Activated naive CD4-positive, alpha-beta T cell treated with anti-CD3 and anti-CD28 coated beads for 36 hours (primary cell): ENCODE measurements around the gene CRB2. TPM values are rescaled to one million over a fixed set of nuclear protein-coding genes. Genes with fewer than 3 reads are reported as not detected.

ENCODE experiments used
- CTCF ChIA-PET: fragments of 350-600 bp; sonication (Branson Sonifier 250); formaldehyde crosslinking; loops from one replicate; lab custom pipeline; 2021; ENCODE audit warnings: antibody characterized with exemption; lab: Charles Lee
- DNase-seq: peaks from one replicate; pipeline ENCODE4 v3.0.0-alpha.2; 2020
- H3K27ac Mint-ChIP-seq: one replicate; pipeline ENCODE4 v1.8.0; 2021; ENCODE audit warnings: mild to moderate bottlenecking, mixed read lengths
- H3K27me3 Mint-ChIP-seq: one replicate; pipeline ENCODE4 v1.8.0; 2021; ENCODE audit warnings: low read depth, mixed read lengths
- H3K36me3 Mint-ChIP-seq: one replicate; pipeline ENCODE4 v1.8.0; 2021; ENCODE audit warnings: low read depth, mixed read lengths
- H3K4me1 Mint-ChIP-seq: one replicate; pipeline ENCODE4 v1.8.0; 2021; ENCODE audit warnings: low read depth, mixed read lengths
- H3K4me3 Mint-ChIP-seq: one replicate; pipeline ENCODE4 v1.8.0; 2021; ENCODE audit warnings: mild to moderate bottlenecking, moderate library complexity, mixed read lengths
- H3K9me3 Mint-ChIP-seq: one replicate; pipeline ENCODE4 v1.8.0; 2021; ENCODE audit warnings: mixed read lengths
- intact Hi-C: fragments of 100-400 bp; cut with micrococcal nuclease; formaldehyde crosslinking; loops from one replicate; pipeline ENCODE4 v1.15.1; 2023
- total RNA-seq, 2 experiments: library from RNA; stranded (reverse); gene quantifications; one replicate each; pipeline ENCODE4 v1.2.3, GENCODE V29; 2021

The CRB2 gene
- not detected for total RNA-seq

GRCh38 chr9:123355761-123356431 is at the start of gene CRB2:
Gene CRB2 (plus strand): TSS chr9:123356197. CDS start chr9:123356261, 64 bp downstream.
- peaks cover 6% of the 10 kb centered on the region for H3K4me1 Mint-ChIP-seq
- CTCF ChIA-PET = interaction anchor here (1.8 to 4.4 kb wide), 3 partner anchors 8 to 263 kb away, joined by 8 to 25 read pairs (median 10); no protein-coding TSS in a partner anchor
- intact Hi-C loops = no loop called here
- no peak within 1 kb of the TSS for H3K4me3 Mint-ChIP-seq
- peaks cover 10% of the 10 kb centered on the region for H3K27me3 Mint-ChIP-seq
- H3K27ac Mint-ChIP-seq = no peak within 1 kb of the TSS
- DNase-seq = no peak
- no peaks in the 10 kb centered on the region for H3K36me3 Mint-ChIP-seq
- no peaks in the 10 kb centered on the region for H3K9me3 Mint-ChIP-seq

- DNase-seq = no peak
- no peak overlapping the region for H3K4me3 Mint-ChIP-seq
- H3K36me3 Mint-ChIP-seq = no peaks in the 10 kb centered on the region
- H3K27ac Mint-ChIP-seq = no peak overlapping the region
- CTCF ChIA-PET = interaction anchor here (0.6 kb wide), 1 partner anchor 34 kb away, joined by 3 read pairs; no protein-coding TSS in a partner anchor
- intact Hi-C loops = no loop called here
- H3K4me1 Mint-ChIP-seq = peaks cover 13% of the 10 kb centered on the region
- no peaks in the 10 kb centered on the region for H3K9me3 Mint-ChIP-seq
- H3K27me3 Mint-ChIP-seq = no peaks in the 10 kb centered on the region
These were observed 46.4 kb upstream of the CRB2 start for GRCh38 chr9:123309611-123310010.

GRCh38 chr9:123310551-123311249 is 45.3 kb upstream of the CRB2 start:
- H3K36me3 Mint-ChIP-seq = no peaks in the 10 kb centered on the region
- no peaks in the 10 kb centered on the region for H3K27me3 Mint-ChIP-seq
- CTCF ChIA-PET = interaction anchor here (0.6 kb wide), 1 partner anchor 35 kb away, joined by 3 read pairs; no protein-coding TSS in a partner anchor
- no peak overlapping the region for H3K27ac Mint-ChIP-seq
- intact Hi-C loops = no loop called here
- DNase-seq = no peak
- H3K9me3 Mint-ChIP-seq = no peaks in the 10 kb centered on the region
- no peak overlapping the region for H3K4me3 Mint-ChIP-seq
- H3K4me1 Mint-ChIP-seq = peaks cover 4% of the 10 kb centered on the region

- H3K27ac Mint-ChIP-seq = no peak overlapping the region
- CTCF ChIA-PET = no interaction called here
- H3K27me3 Mint-ChIP-seq = no peaks in the 10 kb centered on the region
- intact Hi-C loops = no loop called here
- no peaks in the 10 kb centered on the region for H3K36me3 Mint-ChIP-seq
- H3K9me3 Mint-ChIP-seq = no peaks in the 10 kb centered on the region
- no peak overlapping the region for H3K4me3 Mint-ChIP-seq
- no peak for DNase-seq
- H3K4me1 Mint-ChIP-seq = no peaks in the 10 kb centered on the region
These were observed 44.7 kb upstream of the CRB2 start for GRCh38 chr9:123311250-123311752.

GRCh38 chr9:123312306-123312877 is 43.6 kb upstream of the CRB2 start:
- Mint-ChIP-seq H3K36me3 (no peaks in the 10 kb centered on the region), H3K27me3 (no peaks in the 10 kb centered on the region), H3K9me3 (no peaks in the 10 kb centered on the region), H3K4me1 (no peaks in the 10 kb centered on the region), H3K4me3 (no peak overlapping the region), H3K27ac (no peak overlapping the region)
- intact Hi-C loops = no loop called here
- DNase-seq = no peak
- CTCF ChIA-PET = interaction anchor here (0.8 to 1.0 kb wide), 2 partner anchors 37 to 41 kb away, joined by 3 read pairs; no protein-coding TSS in a partner anchor

GRCh38 chr9:123314617-123315016 is 41.4 kb upstream of the CRB2 start:
- Mint-ChIP-seq H3K27ac (no peak overlapping the region), H3K9me3 (no peaks in the 10 kb centered on the region), H3K27me3 (no peaks in the 10 kb centered on the region), H3K36me3 (no peaks in the 10 kb centered on the region), H3K4me3 (no peak overlapping the region), H3K4me1 (peaks cover 4% of the 10 kb centered on the region)
- CTCF ChIA-PET = interaction anchor here (0.6 to 2.0 kb wide), 2 partner anchors 35 to 1222 kb away, joined by 4 read pairs; no protein-coding TSS in a partner anchor
- DNase-seq = no peak
- intact Hi-C loops = no loop called here

- intact Hi-C loops = no loop called here
- no peak for DNase-seq
- Mint-ChIP-seq H3K4me3 (no peak overlapping the region), H3K27me3 (no peaks in the 10 kb centered on the region), H3K36me3 (no peaks in the 10 kb centered on the region), H3K4me1 (peaks cover 4% of the 10 kb centered on the region), H3K27ac (no peak overlapping the region), H3K9me3 (no peaks in the 10 kb centered on the region)
- CTCF ChIA-PET = no interaction called here
These were observed 40.4 kb upstream of the CRB2 start for GRCh38 chr9:123315635-123316034.

GRCh38 chr9:123316053-123316718 is 39.8 kb upstream of the CRB2 start:
- no peak for DNase-seq
- Mint-ChIP-seq H3K27me3 (no peaks in the 10 kb centered on the region), H3K4me1 (peaks cover 7% of the 10 kb centered on the region), H3K36me3 (no peaks in the 10 kb centered on the region), H3K4me3 (no peak overlapping the region), H3K9me3 (no peaks in the 10 kb centered on the region), H3K27ac (no peak overlapping the region)
- CTCF ChIA-PET = no interaction called here
- intact Hi-C loops = no loop called here

GRCh38 chr9:123318202-123318601 is 37.8 kb upstream of the CRB2 start:
- intact Hi-C loops = no loop called here
- no peaks in the 10 kb centered on the region for H3K27me3 Mint-ChIP-seq
- DNase-seq = no peak
- CTCF ChIA-PET = interaction anchor here (1.0 kb wide), 1 partner anchor 11 kb away, joined by 3 read pairs; no protein-coding TSS in a partner anchor
- peaks cover 27% of the 10 kb centered on the region for H3K4me1 Mint-ChIP-seq
- H3K4me3 Mint-ChIP-seq = no peak overlapping the region
- no peaks in the 10 kb centered on the region for H3K36me3 Mint-ChIP-seq
- no peaks in the 10 kb centered on the region for H3K9me3 Mint-ChIP-seq
- no peak overlapping the region for H3K27ac Mint-ChIP-seq

- CTCF ChIA-PET = no interaction called here
- H3K27ac Mint-ChIP-seq = no peak overlapping the region
These were observed 37.0 kb upstream of the CRB2 start for GRCh38 chr9:123318961-123319421.

GRCh38 chr9:123319541-123320339 is 36.3 kb upstream of the CRB2 start:
- intact Hi-C loops = loop anchor here (5.0 kb wide), 1 partner anchor 377 kb away; the partner anchor contains the start of gene RABGAP1
- H3K27me3 Mint-ChIP-seq = no peaks in the 10 kb centered on the region
- no peak for DNase-seq
- no peak overlapping the region for H3K4me3 Mint-ChIP-seq
- H3K27ac Mint-ChIP-seq = no peak overlapping the region
- H3K36me3 Mint-ChIP-seq = no peaks in the 10 kb centered on the region
- peaks cover 31% of the 10 kb centered on the region for H3K4me1 Mint-ChIP-seq
- H3K9me3 Mint-ChIP-seq = no peaks in the 10 kb centered on the region
- CTCF ChIA-PET = interaction anchor here (0.6 kb wide), 1 partner anchor 67 kb away, joined by 3 read pairs; no protein-coding TSS in a partner anchor

More at GRCh38 chr9:123318961-123319421, 37.0 kb upstream of the CRB2 start:
- Mint-ChIP-seq H3K4me3 (no peak overlapping the region), H3K36me3 (no peaks in the 10 kb centered on the region), H3K27me3 (no peaks in the 10 kb centered on the region), H3K9me3 (no peaks in the 10 kb centered on the region), H3K4me1 (peaks cover 30% of the 10 kb centered on the region)
- no peak for DNase-seq
- intact Hi-C loops = no loop called here
